ENCODE results near the gene RALB.

The RALB gene

DNA sequence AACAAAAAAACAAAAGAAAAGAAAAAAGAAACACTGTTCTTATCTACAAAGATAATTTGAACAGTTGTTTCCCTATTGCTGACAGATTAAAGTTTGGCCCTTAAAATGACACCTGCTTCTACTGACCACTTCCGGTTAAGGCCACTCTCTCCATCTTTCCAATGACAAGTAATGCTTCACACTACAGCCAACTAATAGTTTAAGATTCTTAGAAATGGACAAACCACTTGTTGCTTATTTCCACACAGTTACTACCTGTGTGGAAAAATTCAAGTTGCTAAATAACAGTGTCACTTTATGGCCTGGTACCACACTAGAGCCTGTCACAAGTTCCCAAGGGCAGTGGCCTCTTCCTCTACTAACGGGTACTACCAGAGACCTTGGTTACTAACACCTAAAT lies 31.9 kb upstream of the RALB start:
- no peak for TF ChIP-seq CTCF (IDR thresholded peaks at IDR 0.05)
- no peak overlapping the region for H3K27ac ChIP-seq
- no peak overlapping the region for H3K4me3 ChIP-seq
- DNase-seq (ENCODE audit: low spot score), result no peak

DNA sequence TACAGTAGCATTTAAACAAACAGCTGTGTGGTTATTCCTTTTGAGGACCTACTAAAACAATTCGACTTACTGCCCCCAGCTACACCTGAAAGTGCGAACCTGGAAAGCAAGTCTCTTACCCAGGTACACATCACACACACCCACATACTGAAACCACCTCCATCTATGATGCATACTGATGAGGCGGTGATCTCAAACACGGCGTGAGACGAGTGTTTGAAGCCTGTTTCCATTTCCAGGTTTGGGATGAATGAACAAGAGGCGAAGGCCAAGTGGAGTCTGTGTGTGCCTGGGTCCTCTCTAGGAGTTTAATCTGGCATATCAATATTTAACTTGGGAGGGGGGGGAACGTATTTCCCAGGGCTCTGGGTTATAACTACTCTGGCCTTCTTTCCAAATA lies 31.0 kb upstream of the RALB start:
- no peak for TF ChIP-seq CTCF (IDR thresholded peaks at IDR 0.05)
- peak; percentile 14 for DNase-seq (ENCODE audit: low spot score)
- Histone ChIP-seq H3K4me3 (no peak overlapping the region), H3K27ac (no peak overlapping the region)

DNA sequence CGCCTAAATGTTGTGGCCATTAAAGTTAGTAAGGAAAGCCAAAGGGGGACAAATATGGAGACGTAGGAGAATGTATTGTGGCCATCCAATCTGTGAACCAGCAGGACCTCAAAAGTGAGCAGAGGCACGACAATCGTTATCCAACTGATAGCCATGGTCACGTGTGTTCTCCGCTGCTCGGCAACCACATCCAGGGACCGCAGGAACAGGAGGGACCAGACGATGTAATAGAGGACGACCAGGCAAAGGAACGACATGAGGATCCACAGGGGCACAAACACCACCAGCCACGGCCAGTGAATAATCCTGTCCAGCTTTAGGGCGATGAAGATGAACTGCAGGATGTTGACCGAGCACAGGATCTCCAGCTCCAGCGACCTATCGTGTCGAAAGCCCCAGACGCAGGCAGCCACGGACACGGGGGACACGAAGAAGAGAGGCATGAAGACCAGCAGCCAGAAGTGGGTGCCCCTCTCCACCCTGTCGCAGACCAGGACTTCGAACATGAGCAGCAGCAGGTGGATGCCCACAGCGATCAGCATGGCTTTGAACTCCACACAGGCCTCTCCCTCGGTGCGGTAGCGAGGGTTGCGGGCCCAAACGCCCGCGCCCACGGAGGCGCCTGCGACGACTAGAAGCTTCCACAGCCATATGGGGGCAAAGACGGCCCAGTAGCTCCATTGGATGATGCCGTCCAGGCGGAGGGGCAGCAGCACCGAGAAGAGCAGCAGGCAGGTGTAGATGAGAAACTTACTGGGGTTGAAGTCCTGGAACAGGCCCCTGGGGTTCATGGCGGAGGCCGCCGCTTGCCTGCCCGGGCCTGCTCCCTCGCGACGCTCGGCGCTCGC lies 30.2 kb upstream of the RALB start:
- peak overlapping the region; percentile 73 for H3K4me3 ChIP-seq
- TF ChIP-seq CTCF (IDR thresholded peaks at IDR 0.05), result no peak
- H3K27ac ChIP-seq, result peak overlapping the region; percentile 84 to 85
- DNase-seq (ENCODE audit: low spot score), result peak; percentile 75

DNA sequence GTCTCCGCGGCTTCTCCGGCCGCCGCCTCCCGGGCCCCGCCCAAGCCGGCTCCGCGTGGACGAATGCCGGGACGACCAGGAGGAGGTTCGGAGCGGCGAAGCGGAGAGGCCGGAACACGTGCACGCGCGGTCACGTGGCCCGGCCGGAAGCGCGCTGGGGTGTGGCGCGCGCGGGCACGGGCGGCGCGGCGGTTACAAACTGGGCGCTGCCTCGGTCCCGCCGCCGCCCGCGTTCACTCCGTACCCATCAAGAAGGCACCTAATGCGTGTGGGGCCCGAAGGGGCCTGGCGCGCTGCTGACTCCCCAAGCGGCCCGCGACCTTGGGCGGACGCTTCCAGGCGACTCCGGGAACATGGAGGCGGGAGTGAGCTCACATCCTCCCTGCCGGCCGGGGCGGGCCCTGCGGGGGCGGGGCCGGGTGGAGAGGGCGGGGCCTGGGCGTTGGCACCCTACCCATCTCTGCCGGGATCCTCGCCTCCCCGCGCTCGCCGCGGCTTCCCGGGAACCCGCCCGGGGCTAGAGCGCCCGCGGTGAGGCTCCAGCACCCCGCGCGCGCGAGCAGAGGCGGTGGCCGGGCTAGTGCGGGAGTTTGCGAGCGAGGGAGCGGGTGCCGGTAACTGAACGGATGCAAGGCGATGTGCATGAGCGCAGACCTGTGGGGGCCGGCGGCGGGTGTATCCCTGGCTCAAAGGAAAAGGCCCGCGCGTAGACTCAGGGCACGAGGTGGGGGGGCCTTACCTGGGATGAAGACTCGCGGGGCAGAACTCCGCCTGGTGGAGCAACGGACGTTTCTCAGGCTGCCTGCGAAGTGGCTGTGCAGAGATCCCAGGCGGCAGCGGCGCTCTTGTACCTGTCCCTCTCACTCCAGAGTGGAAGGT lies 29.4 kb upstream of the RALB start, which contains the start of gene TMEM185B:
TMEM185B (minus strand) TSS at position 367 of the 879 bp plus-strand sequence. CDS start 424 bp downstream, outside the sequence.
- no peak for TF ChIP-seq CTCF (IDR thresholded peaks at IDR 0.05)
- H3K4me3 ChIP-seq, result peak within 1 kb of the TSS; percentile 73
- DNase-seq (ENCODE audit: low spot score), result peak; percentile 95
- H3K27ac ChIP-seq, result peak within 1 kb of the TSS; percentile 84 to 85

GRCh38 chr2:120224256-120224655 lies 28.4 kb upstream of the RALB start:
- no peak overlapping the region for H3K27ac ChIP-seq
- no peak for TF ChIP-seq CTCF (IDR thresholded peaks at IDR 0.05)
- peak overlapping the region; percentile 73 for H3K4me3 ChIP-seq
- peak; percentile 71 for DNase-seq (ENCODE audit: low spot score)

DNA sequence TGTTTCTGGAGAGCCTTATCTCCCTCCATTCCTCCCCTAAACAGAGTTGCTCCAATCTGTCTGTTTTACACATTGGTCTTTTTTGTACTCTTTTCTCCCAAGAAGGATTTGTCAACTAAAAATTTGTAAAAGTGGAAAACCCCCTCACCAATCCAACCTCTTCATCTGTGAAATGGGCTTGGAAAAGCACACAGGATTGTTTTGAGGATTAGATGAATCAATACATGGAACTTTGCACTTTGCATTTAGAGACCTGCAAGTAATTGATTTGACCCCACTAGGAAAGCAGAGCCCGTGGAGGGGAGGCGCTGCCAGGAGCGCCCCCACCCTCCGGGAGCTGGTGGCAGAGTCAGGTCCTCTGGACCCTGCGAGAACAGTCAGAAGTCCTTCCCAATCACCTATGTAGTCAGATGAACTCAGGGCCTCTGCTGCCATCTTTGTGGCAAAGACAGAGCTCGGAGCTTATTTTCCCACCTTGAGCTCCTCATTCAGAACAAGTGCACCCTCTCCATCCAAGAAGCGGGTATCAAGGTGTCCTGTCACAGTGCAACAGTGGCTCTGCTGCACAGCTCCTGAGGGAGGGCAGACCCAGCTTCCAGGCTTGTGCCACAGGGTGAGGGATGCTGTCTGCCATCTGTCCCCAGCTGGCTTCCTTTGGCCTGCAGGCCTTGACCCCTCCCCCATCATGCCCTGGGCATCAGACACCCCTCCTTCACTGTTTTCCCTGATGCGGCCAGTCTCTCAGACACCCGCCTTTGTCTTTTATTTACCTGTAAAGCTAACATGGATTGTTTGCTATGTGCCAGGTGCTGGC lies 27.7 kb upstream of the RALB start:
- H3K27ac ChIP-seq, result no peak overlapping the region
- no peak for DNase-seq (ENCODE audit: low spot score)
- no peak overlapping the region for H3K4me3 ChIP-seq
- no peak for TF ChIP-seq CTCF (IDR thresholded peaks at IDR 0.05)

Data from coronary artery (tissue), 2 donors.